Vagina (tissue), 2 donors: Measurements from ENCODE around the gene TRMT5.

Experiments used
- POLR2A ChIP-seq, 2 donors: fragments of 450-650 bp; IDR thresholded peaks; one replicate each; pipeline ENCODE4 v1.6.1; 2017; ENCODE audit warnings: antibody characterized with exemption in 2 of 2, mild to moderate bottlenecking in 2 of 2, moderate library complexity in 2 of 2
- TF ChIP-seq, protein P1 (sequence below), 3 experiments: fragments of 450-650 bp in 2 of 3; fragments of 200-600 bp in 1 of 3; sonication (generic) in 1 of 3; IDR thresholded peaks; one replicate each; pipeline ENCODE4 v1.5.1; 2017 to 2019; ENCODE audit warnings: antibody characterized with exemption in 3 of 3, mild to moderate bottlenecking in 2 of 3, moderate library complexity in 2 of 3

DNA sequence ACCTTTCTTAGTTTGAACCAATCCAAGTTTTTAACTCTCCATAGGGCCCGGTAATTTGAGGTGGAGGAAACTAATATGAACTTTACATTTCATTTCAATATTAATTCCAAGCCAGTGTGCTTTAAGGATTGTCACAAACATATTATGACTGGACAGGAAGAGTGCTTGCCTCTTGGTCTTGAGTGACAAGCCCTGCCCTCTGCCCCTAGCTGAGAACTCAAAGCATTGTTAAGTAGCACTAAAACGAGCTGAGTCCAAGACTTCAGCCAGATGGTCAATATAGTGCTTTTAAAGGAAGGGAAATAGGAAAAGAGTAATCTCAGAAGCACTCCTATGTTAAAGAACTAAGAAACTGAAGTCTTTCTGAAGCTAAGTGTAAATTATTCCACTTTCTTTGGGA lies 17.1 kb downstream of the TRMT5 start:
- TF ChIP-seq, protein P1, sequence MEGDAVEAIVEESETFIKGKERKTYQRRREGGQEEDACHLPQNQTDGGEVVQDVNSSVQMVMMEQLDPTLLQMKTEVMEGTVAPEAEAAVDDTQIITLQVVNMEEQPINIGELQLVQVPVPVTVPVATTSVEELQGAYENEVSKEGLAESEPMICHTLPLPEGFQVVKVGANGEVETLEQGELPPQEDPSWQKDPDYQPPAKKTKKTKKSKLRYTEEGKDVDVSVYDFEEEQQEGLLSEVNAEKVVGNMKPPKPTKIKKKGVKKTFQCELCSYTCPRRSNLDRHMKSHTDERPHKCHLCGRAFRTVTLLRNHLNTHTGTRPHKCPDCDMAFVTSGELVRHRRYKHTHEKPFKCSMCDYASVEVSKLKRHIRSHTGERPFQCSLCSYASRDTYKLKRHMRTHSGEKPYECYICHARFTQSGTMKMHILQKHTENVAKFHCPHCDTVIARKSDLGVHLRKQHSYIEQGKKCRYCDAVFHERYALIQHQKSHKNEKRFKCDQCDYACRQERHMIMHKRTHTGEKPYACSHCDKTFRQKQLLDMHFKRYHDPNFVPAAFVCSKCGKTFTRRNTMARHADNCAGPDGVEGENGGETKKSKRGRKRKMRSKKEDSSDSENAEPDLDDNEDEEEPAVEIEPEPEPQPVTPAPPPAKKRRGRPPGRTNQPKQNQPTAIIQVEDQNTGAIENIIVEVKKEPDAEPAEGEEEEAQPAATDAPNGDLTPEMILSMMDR (IDR thresholded peaks at IDR 0.05), result no peak
- TF ChIP-seq POLR2A (IDR thresholded peaks at IDR 0.05), result no peak
